GM19397 (cell line): ENCODE results near the gene INCENP.
"Not testable (repeated sequence)": the region's sequence is repeated elsewhere in the genome, so short reads cannot be mapped to it uniquely, and the experiment has no call there.

Experiments used
- ATAC-seq: cut with Tn5 transposase; IDR thresholded peaks from one replicate; pipeline ENCODE4 v1.9.1; 2021; ENCODE audit warnings: mild to moderate bottlenecking, moderate library complexity; ENCODE audit not compliant: unreplicated experiment

Gene INCENP

GRCh38 chr11:62169448-62169847 is 45.6 kb downstream of the INCENP start:
- ATAC-seq, result no peak

- no peak for ATAC-seq
Observed at GRCh38 chr11:62169935-62170334, 46.1 kb downstream of the INCENP start.

GRCh38 chr11:62171261-62171723 is 47.5 kb downstream of the INCENP start:
- no peak for ATAC-seq

- ATAC-seq, result no peak
Observed at GRCh38 chr11:62172294-62172693, 48.5 kb downstream of the INCENP start.

DNA sequence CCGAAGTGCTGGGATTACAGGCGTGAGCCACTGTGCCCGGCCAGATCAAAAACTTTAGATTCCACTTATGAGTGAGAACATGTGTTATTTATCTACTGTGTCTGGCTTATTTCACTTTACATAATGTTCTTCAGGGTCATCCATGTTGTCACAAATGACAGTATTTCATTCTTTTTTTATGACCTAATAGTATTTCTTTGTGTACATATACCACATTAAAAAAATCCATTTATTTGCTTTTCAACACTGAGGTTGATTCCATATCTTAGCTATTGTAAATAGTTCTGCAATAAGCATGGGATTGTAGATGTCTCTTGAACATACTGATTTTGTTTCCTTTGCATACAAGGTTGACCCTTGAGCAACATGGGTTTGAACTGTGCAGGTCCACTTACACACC is 53.0 kb downstream of the INCENP start:
- ATAC-seq, result no peak

GRCh38 chr11:62179995-62180394 is 56.2 kb downstream of the INCENP start:
- ATAC-seq, result no peak

DNA sequence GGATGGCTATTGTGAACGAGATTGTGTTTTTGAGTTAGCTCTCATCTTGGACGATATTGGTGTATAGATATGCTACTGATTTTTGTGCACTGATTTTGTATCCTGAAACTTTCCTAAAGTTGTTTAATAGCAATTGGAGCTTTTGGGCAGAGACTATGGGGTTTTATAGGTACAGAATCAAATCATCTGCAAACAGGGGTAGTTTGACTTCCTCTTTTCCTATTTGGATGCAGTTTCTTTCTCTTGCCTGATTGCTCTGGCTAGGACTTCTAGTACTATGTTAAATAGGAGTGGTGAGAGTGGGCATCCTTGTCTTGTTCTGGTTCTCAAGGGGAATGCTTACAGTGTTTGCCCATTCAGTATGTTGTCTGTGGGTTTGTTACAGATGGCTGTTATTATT is 57.3 kb downstream of the INCENP start:
- no peak for ATAC-seq

GRCh38 chr11:62182147-62182891 is 58.5 kb downstream of the INCENP start:
- no peak for ATAC-seq

- no peak for ATAC-seq
Observed at GRCh38 chr11:62186195-62186594, 62.4 kb downstream of the INCENP start.

GRCh38 chr11:62190011-62190410 is 66.2 kb downstream of the INCENP start, which contains the start of gene SCGB1D1:
TSS of gene SCGB1D1 (plus strand) at chr11:62190216. CDS start at chr11:62190285, 69 bp downstream.
- ATAC-seq, result no peak

DNA sequence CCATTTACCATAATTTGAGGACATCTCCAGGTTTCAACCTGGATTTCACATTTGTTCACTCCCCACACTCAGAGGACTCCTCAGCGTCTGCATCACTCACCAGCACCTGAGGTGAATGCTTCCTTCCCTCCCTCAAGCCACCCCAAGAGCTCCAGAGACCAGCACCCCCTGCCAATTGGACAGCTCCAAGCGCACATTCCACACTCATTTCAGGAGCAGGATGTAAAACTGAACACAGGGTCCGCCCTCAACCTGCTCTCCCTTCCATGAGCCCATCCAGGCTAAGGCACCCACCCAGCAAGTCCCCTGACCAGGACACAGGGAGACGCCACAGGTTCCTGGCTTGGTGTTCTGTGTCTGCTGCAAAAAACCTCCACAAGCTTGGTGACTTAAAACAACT is 70.1 kb downstream of the INCENP start:
- ATAC-seq, result no peak

DNA sequence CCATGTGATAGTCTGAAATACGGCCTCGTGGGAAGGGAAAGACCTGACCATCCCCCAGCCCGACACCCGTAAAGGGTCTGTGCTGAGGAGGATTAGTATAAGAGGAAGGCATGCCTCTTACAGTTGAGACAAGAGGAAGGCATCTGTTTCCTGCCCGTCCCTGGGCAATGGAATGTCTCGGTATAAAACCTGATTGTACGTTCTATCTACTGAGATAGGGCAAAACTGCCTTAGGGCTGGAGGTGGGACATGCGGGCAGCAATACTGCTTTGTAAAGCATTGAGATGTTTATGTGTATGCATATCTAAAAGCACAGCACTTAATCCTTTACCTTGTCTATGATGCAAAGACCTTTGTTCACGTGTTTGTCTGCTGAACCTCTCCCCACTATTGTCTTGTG is 71.2 kb downstream of the INCENP start:
- not testable (repeated sequence) for ATAC-seq

- no peak for ATAC-seq
Observed at GRCh38 chr11:62195945-62196344, 72.1 kb downstream of the INCENP start.

- not testable (repeated sequence) for ATAC-seq
Observed at GRCh38 chr11:62197400-62197799, 73.6 kb downstream of the INCENP start.

DNA sequence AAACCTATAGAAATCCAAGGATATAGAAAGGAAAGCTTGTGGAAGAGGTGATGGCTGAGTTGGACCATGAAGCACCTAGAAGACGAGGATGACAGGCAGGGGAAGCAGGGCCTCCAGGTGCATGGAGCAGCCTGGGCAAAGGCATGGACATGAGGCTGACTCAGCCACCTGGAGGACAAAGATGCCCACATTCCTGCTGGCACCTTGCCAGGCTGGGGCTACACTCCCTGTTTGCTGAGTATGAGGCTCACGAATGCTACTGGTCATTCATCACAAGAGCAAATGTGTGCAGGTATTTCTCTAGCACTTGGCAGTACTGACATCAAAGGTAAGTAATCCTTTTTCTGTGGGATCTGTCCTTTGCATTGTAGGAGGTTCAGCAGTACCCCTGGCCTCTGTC is 77.6 kb downstream of the INCENP start:
- no peak for ATAC-seq
